ENCODE data around the gene HSPBP1. TPM values are rescaled to one million over a fixed set of nuclear protein-coding genes. Genes with fewer than 3 reads are reported as not detected.

Gene HSPBP1
- total and polyA plus RNA-seq, 2 of the 13 experiments (the other 11 are each of a cell fraction or from before 2014, with no cell fraction given) = 22.3 to 33.7 TPM

DNA sequence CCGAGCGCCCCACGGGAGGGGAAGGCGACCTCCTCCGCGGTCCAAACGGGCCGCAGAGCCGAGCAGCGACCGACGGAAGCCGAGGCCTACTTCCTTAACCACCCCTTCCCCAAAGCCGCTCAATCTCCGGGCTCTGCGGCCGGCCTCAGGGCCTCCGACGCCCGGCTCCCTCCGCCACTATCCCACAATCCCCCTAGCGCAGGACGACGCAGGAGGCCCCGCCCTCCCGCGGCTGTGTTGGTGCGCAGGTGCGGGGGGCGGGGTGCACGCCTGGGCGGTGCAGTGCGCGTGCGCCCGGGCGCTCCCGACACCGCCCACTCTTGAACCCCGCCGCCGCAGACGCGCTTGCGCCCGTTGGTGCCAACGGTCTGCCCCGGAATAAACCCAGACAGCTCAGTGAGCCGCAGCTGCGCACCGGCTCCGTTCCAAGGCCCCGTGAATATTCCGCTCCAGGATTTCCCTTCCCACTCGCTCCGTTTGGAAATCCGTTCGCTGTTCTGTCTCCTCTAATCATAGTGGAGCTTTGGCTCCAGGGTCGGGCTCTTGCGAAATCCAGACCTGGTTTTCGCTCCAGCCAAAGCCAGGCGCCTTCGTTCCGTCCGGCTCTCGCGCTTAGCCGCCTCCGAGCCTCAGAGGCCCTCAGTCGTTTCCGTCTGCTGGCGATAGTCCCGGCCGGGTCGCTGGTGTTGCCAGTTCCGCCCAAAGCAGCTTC lies 20.9 kb downstream of the HSPBP1 start, which contains the start of gene PPP6R1 (continued):
- TF ChIP-seq ZNF24 (IDR thresholded peaks at IDR 0.05) (peak; percentile 25; the same call in 1 of the 2 replicates), THYN1 (CRISPR knock-in tag; IDR thresholded peaks at IDR 0.05; ENCODE audit: borderline replicate concordance, low read depth) (no peak), PAX8 (CRISPR knock-in tag; IDR thresholded peaks at IDR 0.05; ENCODE audit: borderline replicate concordance) (no peak), MYNN (CRISPR knock-in tag; IDR thresholded peaks at IDR 0.05; ENCODE audit: low read depth) (no peak), ZMYM4 (CRISPR knock-in tag; IDR thresholded peaks at IDR 0.05) (peak; percentile 86), NFE2L1 (CRISPR knock-in tag; IDR thresholded peaks at IDR 0.05; ENCODE audit: borderline replicate concordance) (no peak), ZSCAN12 (CRISPR knock-in tag; IDR thresholded peaks at IDR 0.05) (no peak), MTA1 (CRISPR knock-in tag; IDR thresholded peaks at IDR 0.05; ENCODE audit: borderline replicate concordance) (no peak), SNRNP70 (IDR thresholded peaks at IDR 0.05; ENCODE audit: low read depth, low read length) (no peak), ZNF496 (CRISPR knock-in tag; IDR thresholded peaks at IDR 0.05; ENCODE audit: insufficient replicate concordance) (no peak)
- TF ChIP-seq, protein P1, sequence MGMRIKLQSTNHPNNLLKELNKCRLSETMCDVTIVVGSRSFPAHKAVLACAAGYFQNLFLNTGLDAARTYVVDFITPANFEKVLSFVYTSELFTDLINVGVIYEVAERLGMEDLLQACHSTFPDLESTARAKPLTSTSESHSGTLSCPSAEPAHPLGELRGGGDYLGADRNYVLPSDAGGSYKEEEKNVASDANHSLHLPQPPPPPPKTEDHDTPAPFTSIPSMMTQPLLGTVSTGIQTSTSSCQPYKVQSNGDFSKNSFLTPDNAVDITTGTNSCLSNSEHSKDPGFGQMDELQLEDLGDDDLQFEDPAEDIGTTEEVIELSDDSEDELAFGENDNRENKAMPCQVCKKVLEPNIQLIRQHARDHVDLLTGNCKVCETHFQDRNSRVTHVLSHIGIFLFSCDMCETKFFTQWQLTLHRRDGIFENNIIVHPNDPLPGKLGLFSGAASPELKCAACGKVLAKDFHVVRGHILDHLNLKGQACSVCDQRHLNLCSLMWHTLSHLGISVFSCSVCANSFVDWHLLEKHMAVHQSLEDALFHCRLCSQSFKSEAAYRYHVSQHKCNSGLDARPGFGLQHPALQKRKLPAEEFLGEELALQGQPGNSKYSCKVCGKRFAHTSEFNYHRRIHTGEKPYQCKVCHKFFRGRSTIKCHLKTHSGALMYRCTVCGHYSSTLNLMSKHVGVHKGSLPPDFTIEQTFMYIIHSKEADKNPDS (CRISPR knock-in tag; IDR thresholded peaks at IDR 0.05) = no peak
- TF ChIP-seq, protein P2, sequence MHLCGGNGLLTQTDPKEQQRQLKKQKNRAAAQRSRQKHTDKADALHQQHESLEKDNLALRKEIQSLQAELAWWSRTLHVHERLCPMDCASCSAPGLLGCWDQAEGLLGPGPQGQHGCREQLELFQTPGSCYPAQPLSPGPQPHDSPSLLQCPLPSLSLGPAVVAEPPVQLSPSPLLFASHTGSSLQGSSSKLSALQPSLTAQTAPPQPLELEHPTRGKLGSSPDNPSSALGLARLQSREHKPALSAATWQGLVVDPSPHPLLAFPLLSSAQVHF (CRISPR knock-in tag; IDR thresholded peaks at IDR 0.05) = no peak
- TF ChIP-seq, protein P3, sequence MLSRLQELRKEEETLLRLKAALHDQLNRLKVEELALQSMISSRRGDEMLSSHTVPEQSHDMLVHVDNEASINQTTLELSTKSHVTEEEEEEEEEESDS (CRISPR knock-in tag; IDR thresholded peaks at IDR 0.05; ENCODE audit: borderline replicate concordance) = peak; percentile 82; the same call in 1 of the 2 replicates
- TF ChIP-seq, protein P4, sequence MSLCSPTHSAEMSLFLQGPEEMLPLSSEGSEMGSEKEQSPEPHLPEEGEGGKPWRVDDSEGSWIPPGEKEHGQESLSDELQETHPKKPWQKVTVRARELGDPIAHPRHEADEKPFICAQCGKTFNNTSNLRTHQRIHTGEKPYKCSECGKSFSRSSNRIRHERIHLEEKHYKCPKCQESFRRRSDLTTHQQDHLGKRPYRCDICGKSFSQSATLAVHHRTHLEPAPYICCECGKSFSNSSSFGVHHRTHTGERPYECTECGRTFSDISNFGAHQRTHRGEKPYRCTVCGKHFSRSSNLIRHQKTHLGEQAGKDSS (CRISPR knock-in tag; IDR thresholded peaks at IDR 0.05; ENCODE audit: borderline replicate concordance, low read depth) = peak; percentile 83; the same call in 1 of the 2 replicates
- TF ChIP-seq, protein P5, sequence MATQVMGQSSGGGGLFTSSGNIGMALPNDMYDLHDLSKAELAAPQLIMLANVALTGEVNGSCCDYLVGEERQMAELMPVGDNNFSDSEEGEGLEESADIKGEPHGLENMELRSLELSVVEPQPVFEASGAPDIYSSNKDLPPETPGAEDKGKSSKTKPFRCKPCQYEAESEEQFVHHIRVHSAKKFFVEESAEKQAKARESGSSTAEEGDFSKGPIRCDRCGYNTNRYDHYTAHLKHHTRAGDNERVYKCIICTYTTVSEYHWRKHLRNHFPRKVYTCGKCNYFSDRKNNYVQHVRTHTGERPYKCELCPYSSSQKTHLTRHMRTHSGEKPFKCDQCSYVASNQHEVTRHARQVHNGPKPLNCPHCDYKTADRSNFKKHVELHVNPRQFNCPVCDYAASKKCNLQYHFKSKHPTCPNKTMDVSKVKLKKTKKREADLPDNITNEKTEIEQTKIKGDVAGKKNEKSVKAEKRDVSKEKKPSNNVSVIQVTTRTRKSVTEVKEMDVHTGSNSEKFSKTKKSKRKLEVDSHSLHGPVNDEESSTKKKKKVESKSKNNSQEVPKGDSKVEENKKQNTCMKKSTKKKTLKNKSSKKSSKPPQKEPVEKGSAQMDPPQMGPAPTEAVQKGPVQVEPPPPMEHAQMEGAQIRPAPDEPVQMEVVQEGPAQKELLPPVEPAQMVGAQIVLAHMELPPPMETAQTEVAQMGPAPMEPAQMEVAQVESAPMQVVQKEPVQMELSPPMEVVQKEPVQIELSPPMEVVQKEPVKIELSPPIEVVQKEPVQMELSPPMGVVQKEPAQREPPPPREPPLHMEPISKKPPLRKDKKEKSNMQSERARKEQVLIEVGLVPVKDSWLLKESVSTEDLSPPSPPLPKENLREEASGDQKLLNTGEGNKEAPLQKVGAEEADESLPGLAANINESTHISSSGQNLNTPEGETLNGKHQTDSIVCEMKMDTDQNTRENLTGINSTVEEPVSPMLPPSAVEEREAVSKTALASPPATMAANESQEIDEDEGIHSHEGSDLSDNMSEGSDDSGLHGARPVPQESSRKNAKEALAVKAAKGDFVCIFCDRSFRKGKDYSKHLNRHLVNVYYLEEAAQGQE (IDR thresholded peaks at IDR 0.05; ENCODE audit: borderline replicate concordance in 1 of 2, low read depth in 1 of 2, low read length in 2 of 2) = peak in 1 of 2 experiments; percentile 68; a peak in 1 of 4 replicates
- TF ChIP-seq, protein P6, sequence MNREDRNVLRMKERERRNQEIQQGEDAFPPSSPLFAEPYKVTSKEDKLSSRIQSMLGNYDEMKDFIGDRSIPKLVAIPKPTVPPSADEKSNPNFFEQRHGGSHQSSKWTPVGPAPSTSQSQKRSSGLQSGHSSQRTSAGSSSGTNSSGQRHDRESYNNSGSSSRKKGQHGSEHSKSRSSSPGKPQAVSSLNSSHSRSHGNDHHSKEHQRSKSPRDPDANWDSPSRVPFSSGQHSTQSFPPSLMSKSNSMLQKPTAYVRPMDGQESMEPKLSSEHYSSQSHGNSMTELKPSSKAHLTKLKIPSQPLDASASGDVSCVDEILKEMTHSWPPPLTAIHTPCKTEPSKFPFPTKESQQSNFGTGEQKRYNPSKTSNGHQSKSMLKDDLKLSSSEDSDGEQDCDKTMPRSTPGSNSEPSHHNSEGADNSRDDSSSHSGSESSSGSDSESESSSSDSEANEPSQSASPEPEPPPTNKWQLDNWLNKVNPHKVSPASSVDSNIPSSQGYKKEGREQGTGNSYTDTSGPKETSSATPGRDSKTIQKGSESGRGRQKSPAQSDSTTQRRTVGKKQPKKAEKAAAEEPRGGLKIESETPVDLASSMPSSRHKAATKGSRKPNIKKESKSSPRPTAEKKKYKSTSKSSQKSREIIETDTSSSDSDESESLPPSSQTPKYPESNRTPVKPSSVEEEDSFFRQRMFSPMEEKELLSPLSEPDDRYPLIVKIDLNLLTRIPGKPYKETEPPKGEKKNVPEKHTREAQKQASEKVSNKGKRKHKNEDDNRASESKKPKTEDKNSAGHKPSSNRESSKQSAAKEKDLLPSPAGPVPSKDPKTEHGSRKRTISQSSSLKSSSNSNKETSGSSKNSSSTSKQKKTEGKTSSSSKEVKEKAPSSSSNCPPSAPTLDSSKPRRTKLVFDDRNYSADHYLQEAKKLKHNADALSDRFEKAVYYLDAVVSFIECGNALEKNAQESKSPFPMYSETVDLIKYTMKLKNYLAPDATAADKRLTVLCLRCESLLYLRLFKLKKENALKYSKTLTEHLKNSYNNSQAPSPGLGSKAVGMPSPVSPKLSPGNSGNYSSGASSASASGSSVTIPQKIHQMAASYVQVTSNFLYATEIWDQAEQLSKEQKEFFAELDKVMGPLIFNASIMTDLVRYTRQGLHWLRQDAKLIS (CRISPR knock-in tag; IDR thresholded peaks at IDR 0.05) = peak; percentile 34; the same call in 1 of the 2 replicates

All from HepG2 (cell line).